CD14-positive monocyte (primary cell): ENCODE measurements around the gene MLX. TPM values are rescaled to one million over a fixed set of nuclear protein-coding genes. Genes with fewer than 3 reads are reported as not detected.

Experiments
- DNase-seq, 3 donors: peaks; one replicate each; pipeline ENCODE4 v3.0.0-alpha.2; 2011 to 2022
- H2AFZ ChIP-seq: 2 replicates; pipeline ENCODE4 v1.6.0; 2012; ENCODE audit warnings: mild to moderate bottlenecking, low read depth, low read length, inconsistent platforms; ENCODE audit not compliant: insufficient read depth, poor library complexity, severe bottlenecking
- H3K27ac ChIP-seq, 2 donors: 1 replicate in 1 of 2; 2 replicates in 1 of 2; pipeline ENCODE4 v1.5.1; 2012 to 2013; ENCODE audit warnings: low read length in 2 of 2, control low read depth in 1 of 2, inconsistent platforms in 1 of 2, low read depth in 1 of 2, mild to moderate bottlenecking in 1 of 2
- H3K27me3 ChIP-seq, 2 donors: one replicate each; pipeline versions ENCODE4 v1.6.0 to v1.6.1; 2011 to 2013; ENCODE audit warnings: low read length in 2 of 2; ENCODE audit not compliant: control insufficient read depth in 2 of 2, insufficient read depth in 2 of 2
- H3K36me3 ChIP-seq, 2 donors: replicated peaks in 1 of 2; 1 replicate in 1 of 2; 2 replicates in 1 of 2; pipeline versions ENCODE4 v1.5.1 to v1.6.1; 2012 to 2013; ENCODE audit warnings: low read length in 2 of 2, control low read depth in 1 of 2, inconsistent platforms in 1 of 2, mild to moderate bottlenecking in 1 of 2; ENCODE audit not compliant: insufficient read depth in 2 of 2, control insufficient read depth in 1 of 2
- H3K4me1 ChIP-seq, 2 donors: 1 replicate in 1 of 2; 2 replicates in 1 of 2; pipeline versions ENCODE4 v1.5.1 to v1.6.1; 2012 to 2013; ENCODE audit warnings: low read length in 2 of 2, control low read depth in 1 of 2, inconsistent platforms in 1 of 2, mild to moderate bottlenecking in 1 of 2, moderate library complexity in 1 of 2; ENCODE audit not compliant: insufficient read depth in 2 of 2, control insufficient read depth in 1 of 2
- H3K4me2 ChIP-seq: replicated peaks from 2 replicates; pipeline ENCODE3; 2012; ENCODE audit warnings: low read length, moderate library complexity, mild to moderate bottlenecking; ENCODE audit not compliant: poor library complexity, severe bottlenecking; ENCODE audit errors: extremely low read depth
- H3K4me3 ChIP-seq, 3 experiments: fragments of 200-600 bp in 1 of 3; sonication (generic) in 1 of 3; replicated peaks in 1 of 3; 1 replicate in 2 of 3; 2 replicates in 1 of 3; pipeline ENCODE4 v1.5.1; 2011 to 2013; ENCODE audit warnings: low read length in 3 of 3, mild to moderate bottlenecking in 3 of 3, control low read depth in 2 of 3, low read depth in 2 of 3, inconsistent platforms in 1 of 3, moderate library complexity in 1 of 3
- H3K79me2 ChIP-seq: 2 replicates; pipeline ENCODE4 v1.6.0; 2012; ENCODE audit warnings: mild to moderate bottlenecking, control low read depth, inconsistent platforms, low read length, moderate library complexity; ENCODE audit not compliant: insufficient read depth
- H3K9ac ChIP-seq: 2 replicates; pipeline ENCODE4 v1.6.0; 2017; ENCODE audit warnings: low read length, mild to moderate bottlenecking; ENCODE audit not compliant: insufficient read depth, poor library complexity, severe bottlenecking
- H3K9me3 ChIP-seq, 2 donors: replicated peaks in 1 of 2; 1 replicate in 1 of 2; 2 replicates in 1 of 2; pipeline versions ENCODE4 v1.5.1 to v1.6.1; 2012 to 2013; ENCODE audit warnings: low read length in 2 of 2, control low read depth in 1 of 2; ENCODE audit not compliant: control insufficient read depth in 1 of 2, insufficient read depth in 1 of 2
- H4K20me1 ChIP-seq: 2 replicates; pipeline ENCODE4 v1.6.0; 2012; ENCODE audit warnings: mild to moderate bottlenecking, low read length, control low read depth, moderate library complexity; ENCODE audit not compliant: insufficient read depth
- H3K27ac Mint-ChIP-seq, 7 donors: one replicate each; pipeline ENCODE4 v1.8.0; 2020; ENCODE audit warnings: mild to moderate bottlenecking in 7 of 7, mixed read lengths in 7 of 7, moderate library complexity in 6 of 7, inconsistent platforms in 2 of 7
- H3K27me3 Mint-ChIP-seq, 3 donors: one replicate each; pipeline ENCODE4 v1.8.0; 2021 to 2022; ENCODE audit warnings: low read depth in 3 of 3, mild to moderate bottlenecking in 3 of 3, mixed read lengths in 3 of 3, moderate library complexity in 3 of 3, inconsistent platforms in 1 of 3
- H3K36me3 Mint-ChIP-seq, 2 donors: one replicate each; pipeline ENCODE4 v1.8.0; 2020; ENCODE audit warnings: mixed read lengths in 2 of 2, inconsistent platforms in 1 of 2, mild to moderate bottlenecking in 1 of 2
- H3K4me1 Mint-ChIP-seq: one replicate; pipeline ENCODE4 v1.8.0; 2020; ENCODE audit warnings: mild to moderate bottlenecking, mixed read lengths
- H3K4me3 Mint-ChIP-seq, 2 donors: one replicate each; pipeline ENCODE4 v1.8.0; 2020; ENCODE audit warnings: mild to moderate bottlenecking in 2 of 2, mixed read lengths in 2 of 2, moderate library complexity in 1 of 2
- H3K9me3 Mint-ChIP-seq, 7 donors: one replicate each; pipeline ENCODE4 v1.8.0; 2020 to 2022; ENCODE audit warnings: mixed read lengths in 7 of 7, mild to moderate bottlenecking in 6 of 7, moderate library complexity in 6 of 7, inconsistent platforms in 2 of 7
- CTCF ChIP-seq: fragments of 200-600 bp; IDR thresholded peaks from one replicate; pipeline ENCODE4 v1.8.0; 2022; ENCODE audit warnings: antibody characterized with exemption, mild to moderate bottlenecking
- WGBS: methylation state at CpG from one replicate; pipeline ENCODE4 v1.1.5; 2013; ENCODE audit warnings: missing lambda C conversion rate; ENCODE audit not compliant: insufficient coverage; 5-methylcytosine and 5-hydroxymethylcytosine counted together
- intact Hi-C, 2 donors: fragments of 100-400 bp; cut with micrococcal nuclease; formaldehyde crosslinking; loops; one replicate each; pipeline versions ENCODE4 v1.15.0 to v1.15.1; 2023
- polyA plus RNA-seq, 3 donors: library from polyadenylated mRNA; depleted of rRNA in 1 of 3; unstranded in 2 of 3; stranded (reverse) in 1 of 3; fragments of 300-500 nt in 2 of 3; fragments of >200 nt in 1 of 3; fragmentation: Illumina TruSeq in 2 of 3; gene quantifications; 1 replicate in 2 of 3; 2 replicates in 1 of 3; pipeline ENCODE4 v1.2.3, GENCODE V29; 2012 to 2021

MLX gene
- polyA plus RNA-seq, 3 donors: 61.4 to 106 (median 63.5) TPM

GRCh38 chr17:42613699-42614295, 46.9 kb downstream of the MLX start:
- Histone ChIP-seq H4K20me1 (peaks cover 3% of the 10 kb centered on the region), H3K27ac (no peak overlapping the region), H3K79me2 (peaks cover 8% of the 10 kb centered on the region), H3K27me3 (no peaks in the 10 kb centered on the region), H3K9me3 (no peaks in the 10 kb centered on the region), H3K4me2 (no peak overlapping the region), H3K4me1 (peaks cover 4 to 9% of the 10 kb centered on the region in 2 donors), H3K9ac (no peak overlapping the region), H3K36me3 (peaks cover 30 to 47% of the 10 kb centered on the region in 2 donors), H2AFZ (no peak overlapping the region), H3K4me3 (no peak overlapping the region)
- intact Hi-C loops: no loop called here
- H3K27ac Mint-ChIP-seq: peak overlapping the region in 3 of 7 donors; percentile 7 to 68 (median 12)
- H3K36me3 Mint-ChIP-seq: peaks cover 36 to 42% of the 10 kb centered on the region in 2 donors
- 96% methylated on average over 13 of the region's 17 CpGs for WGBS
- peaks cover 7% of the 10 kb centered on the region for H3K4me1 Mint-ChIP-seq
- DNase-seq: no peak
- no peak for TF ChIP-seq CTCF
- no peak overlapping the region for H3K4me3 Mint-ChIP-seq
- no peaks in the 10 kb centered on the region for H3K9me3 Mint-ChIP-seq
- H3K27me3 Mint-ChIP-seq: peaks cover 0 to 3% (median 0%) of the 10 kb centered on the region in 3 donors

- no peak overlapping the region for H3K27ac ChIP-seq
- Mint-ChIP-seq H3K4me1 (peaks cover 2% of the 10 kb centered on the region), H3K27ac (no peak overlapping the region), H3K36me3 (peaks cover 26 to 31% of the 10 kb centered on the region in 2 donors), H3K27me3 (peaks cover 0 to 3% (median 0%) of the 10 kb centered on the region in 3 donors), H3K4me3 (no peak overlapping the region), H3K9me3 (no peaks in the 10 kb centered on the region)
- H4K20me1 ChIP-seq: no peaks in the 10 kb centered on the region
- no peaks in the 10 kb centered on the region for H3K9me3 ChIP-seq
- H3K4me2 ChIP-seq: no peak overlapping the region
- 50% methylated on average over 1 of the region's 4 CpGs for WGBS
- H3K9ac ChIP-seq: no peak overlapping the region
- H2AFZ ChIP-seq: no peak overlapping the region
- no peaks in the 10 kb centered on the region for H3K79me2 ChIP-seq
- no peaks in the 10 kb centered on the region for H3K4me1 ChIP-seq
- no peaks in the 10 kb centered on the region for H3K27me3 ChIP-seq
- peaks cover 21 to 30% of the 10 kb centered on the region in 2 donors for H3K36me3 ChIP-seq
- intact Hi-C loops: no loop called here
- no peak for DNase-seq
- H3K4me3 ChIP-seq: no peak overlapping the region
- TF ChIP-seq CTCF: no peak
Measured at GRCh38 chr17:42617956-42618431, 51.1 kb downstream of the MLX start.
